Coronary artery (tissue), 2 donors: ENCODE results near the gene SLC49A4.

Experiments
- DNase-seq: peaks from one replicate; pipeline ENCODE4 v3.0.0-alpha.2; 2017; ENCODE audit warnings: low spot score
- H3K27ac ChIP-seq, 2 donors: fragments of 200-600 bp; sonication (generic); one replicate each; pipeline ENCODE4 v1.5.1; 2016 to 2019
- H3K4me3 ChIP-seq: fragments of 200-600 bp; sonication (generic); 2 replicates; pipeline ENCODE4 v1.5.1; 2016; ENCODE audit warnings: mild to moderate bottlenecking, moderate library complexity
- TF ChIP-seq, protein P1 (sequence below): fragments of 200-600 bp; sonication (generic); IDR thresholded peaks from one replicate; pipeline ENCODE4 v1.5.1; 2019; ENCODE audit warnings: antibody characterized with exemption

SLC49A4 gene

DNA sequence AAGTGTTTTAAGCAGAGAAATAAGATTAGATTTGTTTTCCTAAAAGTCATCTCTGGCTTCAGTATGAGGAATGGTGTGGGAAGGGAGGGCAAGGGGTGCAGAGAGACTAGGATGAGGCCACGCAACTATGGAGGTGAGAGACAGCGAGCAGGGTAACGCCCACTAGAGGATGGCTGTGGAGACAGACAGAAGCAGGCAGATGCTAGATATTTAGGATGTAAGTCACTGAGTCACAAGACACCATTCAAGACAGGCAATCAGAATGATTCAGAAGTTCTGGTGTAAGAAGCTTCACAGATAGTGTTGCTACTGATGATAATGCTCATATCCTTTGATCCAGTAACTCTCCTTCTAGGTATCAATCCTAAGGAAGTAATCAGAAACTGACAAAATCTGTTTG lies 20.3 kb upstream of the SLC49A4 start:
- H3K4me3 ChIP-seq, result no peak overlapping the region
- no peak for DNase-seq
- H3K27ac ChIP-seq, result peak overlapping the region in 1 of 2 donors; percentile 41
- TF ChIP-seq, protein P1, sequence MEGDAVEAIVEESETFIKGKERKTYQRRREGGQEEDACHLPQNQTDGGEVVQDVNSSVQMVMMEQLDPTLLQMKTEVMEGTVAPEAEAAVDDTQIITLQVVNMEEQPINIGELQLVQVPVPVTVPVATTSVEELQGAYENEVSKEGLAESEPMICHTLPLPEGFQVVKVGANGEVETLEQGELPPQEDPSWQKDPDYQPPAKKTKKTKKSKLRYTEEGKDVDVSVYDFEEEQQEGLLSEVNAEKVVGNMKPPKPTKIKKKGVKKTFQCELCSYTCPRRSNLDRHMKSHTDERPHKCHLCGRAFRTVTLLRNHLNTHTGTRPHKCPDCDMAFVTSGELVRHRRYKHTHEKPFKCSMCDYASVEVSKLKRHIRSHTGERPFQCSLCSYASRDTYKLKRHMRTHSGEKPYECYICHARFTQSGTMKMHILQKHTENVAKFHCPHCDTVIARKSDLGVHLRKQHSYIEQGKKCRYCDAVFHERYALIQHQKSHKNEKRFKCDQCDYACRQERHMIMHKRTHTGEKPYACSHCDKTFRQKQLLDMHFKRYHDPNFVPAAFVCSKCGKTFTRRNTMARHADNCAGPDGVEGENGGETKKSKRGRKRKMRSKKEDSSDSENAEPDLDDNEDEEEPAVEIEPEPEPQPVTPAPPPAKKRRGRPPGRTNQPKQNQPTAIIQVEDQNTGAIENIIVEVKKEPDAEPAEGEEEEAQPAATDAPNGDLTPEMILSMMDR, result no peak

DNA sequence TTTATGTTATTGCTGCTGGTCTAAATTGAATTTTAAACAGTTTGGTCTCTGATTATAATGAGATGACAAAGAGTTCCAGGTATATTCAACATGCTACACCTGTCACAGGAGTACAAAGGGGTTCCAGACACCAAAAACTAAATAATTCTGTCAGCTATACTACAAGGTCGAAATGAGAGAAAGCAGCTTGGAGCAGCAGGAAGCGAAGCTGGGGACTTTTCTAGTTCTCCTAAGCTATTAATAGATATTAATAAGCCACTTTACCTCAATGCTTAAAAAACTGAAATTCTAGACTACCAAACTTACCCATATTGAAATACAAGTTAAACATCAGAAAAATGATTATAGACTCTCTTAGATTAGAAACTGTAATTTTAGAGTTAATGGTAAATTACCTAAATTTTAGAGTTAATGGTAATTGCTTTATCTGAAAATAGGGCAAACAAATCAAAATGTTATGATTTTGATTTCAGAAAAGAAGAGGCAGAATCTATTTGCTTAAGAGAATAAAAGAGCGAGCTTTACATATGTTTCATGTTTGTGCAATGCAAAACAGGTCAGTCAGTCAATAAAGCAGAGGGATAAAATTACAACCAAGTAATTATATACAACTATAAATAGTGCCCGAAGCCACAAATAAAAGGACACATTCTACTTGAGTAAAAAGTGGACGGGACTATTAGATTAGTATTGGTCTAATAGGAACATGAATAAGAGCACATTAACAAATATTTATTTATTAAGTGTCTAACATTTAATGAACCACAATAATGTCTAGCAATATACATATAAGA lies 18.0 kb upstream of the SLC49A4 start:
- TF ChIP-seq, protein P1, result no peak
- DNase-seq, result no peak
- Histone ChIP-seq H3K27ac (no peak overlapping the region), H3K4me3 (no peak overlapping the region)

DNA sequence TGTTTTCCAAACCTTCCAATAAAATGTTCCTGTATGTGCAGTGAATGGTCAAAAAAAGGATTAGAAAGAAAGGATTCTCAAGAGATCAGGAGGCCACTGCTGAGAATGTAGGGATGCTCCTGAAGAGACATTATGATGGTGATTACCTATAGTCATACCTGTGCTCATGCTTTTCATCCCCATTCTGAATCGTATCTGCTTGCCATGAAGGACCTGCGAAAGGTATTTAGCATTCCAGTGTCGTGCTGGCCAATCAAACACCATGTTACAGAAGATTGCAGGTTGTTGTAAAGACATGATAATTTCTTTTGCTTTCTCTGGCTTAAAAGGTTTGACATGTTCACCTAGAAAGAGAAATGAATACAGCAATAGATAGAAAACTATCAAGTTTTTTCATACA lies 17.3 kb upstream of the SLC49A4 start:
- TF ChIP-seq, protein P1, result no peak
- Histone ChIP-seq H3K4me3 (no peak overlapping the region), H3K27ac (no peak overlapping the region)
- no peak for DNase-seq

DNA sequence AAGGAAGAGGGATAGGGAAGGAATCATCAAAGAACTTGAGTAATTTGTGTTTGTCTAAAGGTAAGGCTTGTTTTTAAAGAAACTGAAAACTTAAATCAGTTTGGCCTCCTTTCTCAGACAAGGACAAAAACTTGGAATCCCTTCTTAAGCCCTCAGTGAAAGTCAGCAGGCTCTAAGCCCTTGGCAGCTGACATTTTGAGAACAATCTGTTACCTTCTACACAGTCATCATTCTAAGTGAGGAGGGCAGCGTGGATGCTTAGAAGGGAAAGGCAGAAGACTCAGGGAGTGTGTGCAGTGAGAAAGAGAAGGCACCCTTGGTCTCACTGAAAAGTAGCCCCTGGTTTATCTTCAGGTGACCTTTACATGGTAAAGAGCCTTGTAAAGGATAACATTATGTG lies 12.1 kb upstream of the SLC49A4 start:
- Histone ChIP-seq H3K4me3 (no peak overlapping the region), H3K27ac (no peak overlapping the region)
- TF ChIP-seq, protein P1, result no peak
- DNase-seq, result no peak

DNA sequence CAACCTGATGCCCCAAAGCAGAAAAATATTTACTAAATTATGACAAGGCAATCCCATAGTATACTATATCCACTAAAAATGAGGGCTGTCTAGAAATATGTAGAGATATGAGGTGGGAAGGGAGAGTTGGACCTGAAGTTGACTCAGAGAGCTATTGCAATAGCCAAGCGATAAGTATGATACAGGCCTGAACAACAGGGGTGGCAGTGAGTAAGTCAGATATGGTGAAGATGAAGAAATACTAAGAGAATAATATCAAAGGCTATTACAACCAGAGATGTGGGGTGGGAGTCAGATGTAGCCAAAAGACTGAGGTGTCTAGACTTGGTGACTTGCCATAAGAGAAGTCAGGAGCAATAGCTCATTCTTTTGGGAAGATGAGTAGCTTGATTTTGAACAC lies 10.4 kb upstream of the SLC49A4 start:
- H3K4me3 ChIP-seq, result no peak overlapping the region
- no peak overlapping the region for H3K27ac ChIP-seq
- DNase-seq, result no peak
- TF ChIP-seq, protein P1, result no peak

DNA sequence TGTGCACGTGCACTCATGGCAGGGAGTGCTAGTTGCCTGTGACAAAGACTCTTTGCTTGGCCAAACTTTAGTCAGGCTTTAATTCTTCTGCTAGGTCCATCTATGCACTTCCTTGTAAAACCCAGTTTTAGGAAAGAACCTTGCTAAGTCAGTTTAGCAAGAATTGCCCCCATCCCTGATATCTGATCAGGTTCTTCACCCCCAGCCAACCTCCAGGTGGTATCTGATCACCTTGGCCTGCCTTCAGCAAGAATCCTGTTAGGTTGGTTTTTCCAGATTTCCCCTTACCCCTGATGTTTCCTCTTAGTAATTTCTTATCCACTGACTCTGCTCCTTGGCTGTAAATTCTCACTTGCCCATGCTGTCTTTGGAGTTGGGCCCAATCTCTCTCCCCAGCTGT lies 9.6 kb upstream of the SLC49A4 start:
- Histone ChIP-seq H3K27ac (no peak overlapping the region), H3K4me3 (no peak overlapping the region)
- DNase-seq, result no peak
- TF ChIP-seq, protein P1, result no peak

DNA sequence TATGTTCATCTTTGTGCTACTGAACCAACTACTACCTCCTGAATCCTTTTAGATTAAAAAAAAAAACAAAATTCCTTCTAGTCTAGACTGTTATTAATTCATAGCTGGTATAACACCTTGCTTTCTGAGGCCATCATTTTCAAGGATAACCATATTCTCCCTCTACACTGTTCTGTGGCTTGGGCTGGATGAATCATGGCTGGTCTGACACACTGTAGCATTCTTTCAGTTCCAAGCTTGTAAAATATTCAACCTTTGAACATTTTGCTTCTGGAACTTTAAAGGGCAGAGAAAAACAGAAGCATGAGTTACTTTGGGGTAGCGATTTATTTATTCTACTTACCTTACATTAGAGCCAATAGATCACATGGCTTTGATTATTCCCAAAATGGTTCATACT lies 8.8 kb upstream of the SLC49A4 start:
- TF ChIP-seq, protein P1, result no peak
- H3K27ac ChIP-seq, result no peak overlapping the region

More for the DNA sequence above, 8.8 kb upstream of the SLC49A4 start:
- no peak overlapping the region for H3K4me3 ChIP-seq
- no peak for DNase-seq
